ENCODE results near the gene CPSF6.

The CPSF6 gene

GRCh38 chr12:69266036-69266635 is 26.8 kb downstream of the CPSF6 start:
- no peak overlapping the region for H3K27ac ChIP-seq (ENCODE audit: low read length)
- no peaks in the 10 kb centered on the region; the same call in 1 of the 2 replicates for H3K79me2 ChIP-seq (ENCODE audit: low read length)
- no peak for DNase-seq

GRCh38 chr12:69269736-69270135 is 30.4 kb downstream of the CPSF6 start:
- Histone ChIP-seq H3K4me3 (ENCODE audit: low read length) (no peak overlapping the region), H3K27me3 (replicated peaks; ENCODE audit: insufficient read depth, low read length) (no peaks in the 10 kb centered on the region), H3K9me3 (replicated peaks; ENCODE audit: insufficient read depth, low read length) (no peaks in the 10 kb centered on the region), H3K27ac (ENCODE audit: low read length) (no peak overlapping the region), H3K9me2 (replicated peaks; ENCODE audit: insufficient read depth, low read length) (no peaks in the 10 kb centered on the region), H4K20me1 (ENCODE audit: insufficient read depth, low read length) (no peaks in the 10 kb centered on the region), H3K36me3 (replicated peaks; ENCODE audit: insufficient read depth, low read length) (no peaks in the 10 kb centered on the region), H3K4me2 (ENCODE audit: low read depth, low read length) (no peak overlapping the region), H3K4me1 (ENCODE audit: low read length) (no peaks in the 10 kb centered on the region), H3K79me2 (ENCODE audit: low read length) (no peaks in the 10 kb centered on the region; the same call in 1 of the 2 replicates), H3K9ac (ENCODE audit: low read length) (no peak overlapping the region), H2AFZ (ENCODE audit: low read length) (no peak overlapping the region), H3F3A (ENCODE audit: insufficient read depth, low read length) (no peaks in the 10 kb centered on the region)
- TF ChIP-seq EZH2 (optimal IDR thresholded peaks at IDR 0.05; ENCODE audit: low read depth, low read length) = no peak
- TF ChIP-seq CTCF (IDR thresholded peaks at IDR 0.05; ENCODE audit: low read length) = no peak
- no peak for TF ChIP-seq EZH2phosphoT487 (IDR thresholded peaks at IDR 0.05; ENCODE audit: low read length)
- no peak for DNase-seq

More at GRCh38 chr12:69266036-69266635, 26.8 kb downstream of the CPSF6 start:
- Histone ChIP-seq H3F3A (ENCODE audit: insufficient read depth, low read length) (no peaks in the 10 kb centered on the region), H3K36me3 (replicated peaks; ENCODE audit: insufficient read depth, low read length) (peaks cover 8% of the 10 kb centered on the region; the same call in 1 of the 2 replicates), H4K20me1 (ENCODE audit: insufficient read depth, low read length) (no peaks in the 10 kb centered on the region), H3K27me3 (replicated peaks; ENCODE audit: insufficient read depth, low read length) (no peaks in the 10 kb centered on the region), H2AFZ (ENCODE audit: low read length) (no peak overlapping the region), H3K9me3 (replicated peaks; ENCODE audit: insufficient read depth, low read length) (no peaks in the 10 kb centered on the region), H3K4me3 (ENCODE audit: low read length) (no peak overlapping the region), H3K4me1 (ENCODE audit: low read length) (no peaks in the 10 kb centered on the region), H3K9ac (ENCODE audit: low read length) (no peak overlapping the region), H3K9me2 (replicated peaks; ENCODE audit: insufficient read depth, low read length) (no peaks in the 10 kb centered on the region), H3K4me2 (ENCODE audit: low read depth, low read length) (no peak overlapping the region)
- TF ChIP-seq EZH2phosphoT487 (IDR thresholded peaks at IDR 0.05; ENCODE audit: low read length) = no peak
- TF ChIP-seq EZH2 (optimal IDR thresholded peaks at IDR 0.05; ENCODE audit: low read depth, low read length) = no peak
- TF ChIP-seq CTCF (IDR thresholded peaks at IDR 0.05; ENCODE audit: low read length) = no peak

GRCh38 chr12:69272511-69272910 is 33.1 kb downstream of the CPSF6 start:
- Histone ChIP-seq H3K79me2 (ENCODE audit: low read length) (no peaks in the 10 kb centered on the region), H3K4me3 (ENCODE audit: low read length) (no peak overlapping the region), H3K9ac (ENCODE audit: low read length) (no peak overlapping the region), H3K9me3 (replicated peaks; ENCODE audit: insufficient read depth, low read length) (no peaks in the 10 kb centered on the region), H3F3A (ENCODE audit: insufficient read depth, low read length) (peaks cover 3% of the 10 kb centered on the region; the same call in 1 of the 2 replicates), H3K4me2 (ENCODE audit: low read depth, low read length) (no peak overlapping the region), H2AFZ (ENCODE audit: low read length) (no peak overlapping the region), H4K20me1 (ENCODE audit: insufficient read depth, low read length) (no peaks in the 10 kb centered on the region), H3K27me3 (replicated peaks; ENCODE audit: insufficient read depth, low read length) (no peaks in the 10 kb centered on the region), H3K36me3 (replicated peaks; ENCODE audit: insufficient read depth, low read length) (no peaks in the 10 kb centered on the region), H3K27ac (ENCODE audit: low read length) (no peak overlapping the region), H3K9me2 (replicated peaks; ENCODE audit: insufficient read depth, low read length) (no peaks in the 10 kb centered on the region), H3K4me1 (ENCODE audit: low read length) (no peaks in the 10 kb centered on the region)
- DNase-seq = no peak
- no peak for TF ChIP-seq CTCF (IDR thresholded peaks at IDR 0.05; ENCODE audit: low read length)
- TF ChIP-seq EZH2 (optimal IDR thresholded peaks at IDR 0.05; ENCODE audit: low read depth, low read length) = no peak
- TF ChIP-seq EZH2phosphoT487 (IDR thresholded peaks at IDR 0.05; ENCODE audit: low read length) = no peak
